Liver (tissue), 9 donors: Measurements from ENCODE around the gene MSH5. TPM values are rescaled to one million over a fixed set of nuclear protein-coding genes. Genes with fewer than 3 reads are reported as not detected.

Source experiments
- DNase-seq: peaks from one replicate; pipeline ENCODE4 v3.0.0-alpha.2; 2017; ENCODE audit warnings: low spot score
- H3K27ac ChIP-seq, 2 donors: one replicate each; pipeline ENCODE4 v1.7.0; 2013; ENCODE audit warnings: inconsistent platforms in 2 of 2, low read length in 2 of 2, control low read depth in 1 of 2, low read depth in 1 of 2, mild to moderate bottlenecking in 1 of 2
- H3K27me3 ChIP-seq, 4 donors: one replicate each; pipeline versions ENCODE4 v1.6.1 to v1.7.0; 2013; ENCODE audit warnings: low read length in 3 of 4, inconsistent platforms in 1 of 4, mild to moderate bottlenecking in 1 of 4, moderate library complexity in 1 of 4; ENCODE audit not compliant: control insufficient read depth in 4 of 4, insufficient read depth in 4 of 4
- H3K36me3 ChIP-seq, 4 donors: one replicate each; pipeline versions ENCODE4 v1.6.1 to v1.7.0; 2013; ENCODE audit warnings: low read length in 3 of 4, mild to moderate bottlenecking in 3 of 4, low read depth in 1 of 4, moderate library complexity in 1 of 4; ENCODE audit not compliant: control insufficient read depth in 4 of 4, insufficient read depth in 3 of 4
- H3K4me1 ChIP-seq, 4 donors: one replicate each; pipeline versions ENCODE4 v1.6.1 to v1.7.0; 2013; ENCODE audit warnings: low read length in 3 of 4, mild to moderate bottlenecking in 3 of 4, moderate library complexity in 1 of 4; ENCODE audit not compliant: control insufficient read depth in 4 of 4, insufficient read depth in 4 of 4
- H3K4me3 ChIP-seq, 3 donors: one replicate each; pipeline versions ENCODE4 v1.6.1 to v1.7.0; 2013; ENCODE audit warnings: low read length in 3 of 3, control low read depth in 1 of 3, low read depth in 1 of 3, mild to moderate bottlenecking in 1 of 3
- H3K9ac ChIP-seq, 2 donors: one replicate each; pipeline ENCODE4 v1.7.0; 2013; ENCODE audit warnings: low read length in 2 of 2, mild to moderate bottlenecking in 2 of 2, moderate library complexity in 2 of 2, control low read depth in 1 of 2, low read depth in 1 of 2
- H3K9me3 ChIP-seq, 4 donors: one replicate each; pipeline versions ENCODE4 v1.6.1 to v1.7.0; 2013; ENCODE audit warnings: low read length in 3 of 4; ENCODE audit not compliant: control insufficient read depth in 4 of 4
- ATF3 ChIP-seq: IDR thresholded peaks from 2 replicates; pipeline ENCODE4 v1.6.1; 2016; ENCODE audit warnings: antibody characterized with exemption
- CTCF ChIP-seq: fragments of 150-350 bp; IDR thresholded peaks from 2 replicates; pipeline ENCODE4 v1.5.1; 2017; ENCODE audit warnings: improper control_type of control experiment, low read depth, low read length; ENCODE audit not compliant: missing input control
- EGR1 ChIP-seq, 2 donors: IDR thresholded peaks; 2 replicates each; pipeline ENCODE4 v1.6.1; 2016 to 2018; ENCODE audit warnings: antibody characterized with exemption in 2 of 2, low read depth in 2 of 2
- FOXA1 ChIP-seq: IDR thresholded peaks from 2 replicates; pipeline ENCODE4 v1.6.1; 2016; ENCODE audit warnings: antibody characterized with exemption
- FOXA2 ChIP-seq: IDR thresholded peaks from 2 replicates; pipeline ENCODE4 v1.6.1; 2016; ENCODE audit warnings: antibody characterized with exemption
- GABPA ChIP-seq, 2 donors: IDR thresholded peaks in 1 of 2; conservative IDR thresholded peaks in 1 of 2; 2 replicates each; pipeline ENCODE4 v1.6.1; 2016; ENCODE audit warnings: antibody characterized with exemption in 2 of 2, mild to moderate bottlenecking in 1 of 2, moderate library complexity in 1 of 2
- HNF4A ChIP-seq, 2 donors: conservative IDR thresholded peaks; 2 replicates each; pipeline ENCODE4 v1.6.1; 2016; ENCODE audit warnings: antibody characterized with exemption in 2 of 2, mild to moderate bottlenecking in 2 of 2
- HNF4G ChIP-seq: IDR thresholded peaks from 2 replicates; pipeline ENCODE4 v1.6.1; 2016; ENCODE audit warnings: antibody characterized with exemption
- JUND ChIP-seq, 2 donors: IDR thresholded peaks; 2 replicates each; pipeline ENCODE4 v1.6.1; 2016; ENCODE audit warnings: antibody characterized with exemption in 2 of 2
- MAX ChIP-seq: IDR thresholded peaks from 2 replicates; pipeline ENCODE4 v1.6.1; 2016; ENCODE audit warnings: antibody characterized with exemption
- NR2F2 ChIP-seq: IDR thresholded peaks from 2 replicates; pipeline ENCODE4 v1.6.1; 2016; ENCODE audit warnings: antibody characterized with exemption
- RAD21 ChIP-seq, 2 donors: IDR thresholded peaks; 2 replicates each; pipeline ENCODE4 v1.6.1; 2016; ENCODE audit warnings: antibody characterized with exemption in 2 of 2, mild to moderate bottlenecking in 2 of 2
- REST ChIP-seq: IDR thresholded peaks from 2 replicates; pipeline ENCODE4 v1.6.1; 2016; ENCODE audit warnings: antibody characterized with exemption, mild to moderate bottlenecking
- RXRA ChIP-seq, 2 donors: IDR thresholded peaks; 2 replicates each; pipeline ENCODE4 v1.6.1; 2017 to 2018; ENCODE audit warnings: antibody characterized with exemption in 2 of 2, mild to moderate bottlenecking in 1 of 2
- YY1 ChIP-seq: IDR thresholded peaks from 2 replicates; pipeline ENCODE4 v1.6.1; 2016; ENCODE audit warnings: antibody characterized with exemption, mild to moderate bottlenecking
- WGBS: extraction: QIAGEN DNeasy Blood & Tissue Kit; methylation state at CpG from one replicate; pipeline ENCODE4 v1.1.7; 2013; 5-methylcytosine and 5-hydroxymethylcytosine counted together
- polyA plus RNA-seq, 2 donors: library from polyadenylated mRNA; stranded (reverse) in 1 of 2; unstranded in 1 of 2; fragments of 200-250 nt in 1 of 2; fragments of >200 nt in 1 of 2; fragmentation: Nextera tagmentation in 1 of 2; extraction: Ambion mirVana in 1 of 2; gene quantifications; one replicate each; pipeline versions ENCODE4 v1.2.1 to v1.2.3, GENCODE V29; 2013 to 2015
- total RNA-seq, 2 donors: library from RNA; depleted of rRNA; stranded (reverse); fragments of >200 nt; gene quantifications; one replicate each; pipeline ENCODE4 v1.2.3, GENCODE V29; 2014
- donor health status: healthy.
- donor health status: healthy.
- donor health status: healthy.
- donor health status: healthy.
- donor health status: healthy.

The MSH5 gene
- total and polyA plus RNA-seq, 4 donors: 1.2 to 6.4 (median 4.0) TPM

GRCh38 chr6:31765910-31766794, 26.3 kb downstream of the MSH5 start:
- WGBS: 67% methylated on average over 42 of the region's 42 CpGs
- TF ChIP-seq GABPA (IDR thresholded peaks at IDR 0.05 in 1 of 2, conservative IDR thresholded peaks at IDR 0.05 in 1 of 2) (no peak), CTCF (no peak), RAD21 (IDR thresholded peaks at IDR 0.05) (no peak), EGR1 (IDR thresholded peaks at IDR 0.05; ENCODE audit: low read depth in 2 of 2) (no peak), NR2F2 (no peak), HNF4A (conservative IDR thresholded peaks at IDR 0.05) (no peak), MAX (no peak), REST (no peak), FOXA2 (no peak), FOXA1 (no peak), RXRA (IDR thresholded peaks at IDR 0.05) (no peak), YY1 (no peak), HNF4G (no peak), JUND (IDR thresholded peaks at IDR 0.05) (no peak)
- Histone ChIP-seq H3K27ac (no peak overlapping the region), H3K4me1 (no peaks in the 10 kb centered on the region), H3K9ac (no peak overlapping the region), H3K9me3 (no peaks in the 10 kb centered on the region), H3K27me3 (no peaks in the 10 kb centered on the region), H3K4me3 (no peak overlapping the region), H3K36me3 (no peaks in the 10 kb centered on the region)
- DNase-seq: no peak

- WGBS: 85% methylated on average over 6 of the region's 6 CpGs
- no peaks in the 10 kb centered on the region for H3K36me3 ChIP-seq
- H3K27me3 ChIP-seq: no peaks in the 10 kb centered on the region
- no peak overlapping the region for H3K9ac ChIP-seq
- TF ChIP-seq CTCF: no peak
- no peak for TF ChIP-seq HNF4A (conservative IDR thresholded peaks at IDR 0.05)
- TF ChIP-seq MAX: no peak
- no peak for TF ChIP-seq JUND (IDR thresholded peaks at IDR 0.05)
- no peak for TF ChIP-seq ATF3
- TF ChIP-seq GABPA (IDR thresholded peaks at IDR 0.05 in 1 of 2, conservative IDR thresholded peaks at IDR 0.05 in 1 of 2): no peak
- TF ChIP-seq REST: no peak
- no peaks in the 10 kb centered on the region for H3K9me3 ChIP-seq
- H3K4me1 ChIP-seq: no peaks in the 10 kb centered on the region
- H3K27ac ChIP-seq: no peak overlapping the region
- DNase-seq: no peak
- no peak overlapping the region for H3K4me3 ChIP-seq
Observed at GRCh38 chr6:31767096-31767645, 27.4 kb downstream of the MSH5 start.
